Natural killer cell (primary cell): ENCODE data around the gene PNPLA4. TPM values are rescaled to one million over a fixed set of nuclear protein-coding genes. Genes with fewer than 3 reads are reported as not detected.

ENCODE experiments used
- ATAC-seq, 3 donors: fragments of 150-1000 bp in 2 of 3; fragments of 200-7000 bp in 1 of 3; cut with Tn5 transposase; 1 replicate in 1 of 3; 2 replicates in 2 of 3; pipeline ENCODE4 v1.10.0; 2021; ENCODE audit warnings: mild to moderate bottlenecking in 2 of 3, moderate library complexity in 2 of 3
- DNase-seq, 2 donors: peaks; one replicate each; pipeline versions ENCODE4 v3.0.0 to v3.0.0-alpha.2; 2013 to 2021; ENCODE audit warnings: mixed read lengths in 1 of 2
- H3K27ac ChIP-seq: one replicate; pipeline ENCODE4 v1.5.1; 2013; ENCODE audit warnings: mild to moderate bottlenecking, low read length
- H3K27me3 ChIP-seq: one replicate; pipeline ENCODE4 v1.6.1; 2013; ENCODE audit warnings: low read length; ENCODE audit not compliant: control insufficient read depth, insufficient read depth
- H3K36me3 ChIP-seq: one replicate; pipeline ENCODE4 v1.6.1; 2013; ENCODE audit warnings: low read length; ENCODE audit not compliant: control insufficient read depth, insufficient read depth
- H3K4me1 ChIP-seq: one replicate; pipeline ENCODE4 v1.6.1; 2013; ENCODE audit warnings: low read length; ENCODE audit not compliant: control insufficient read depth, insufficient read depth
- H3K4me3 ChIP-seq: one replicate; pipeline ENCODE4 v1.5.1; 2013; ENCODE audit warnings: low read length
- H3K9me3 ChIP-seq: one replicate; pipeline ENCODE4 v1.6.1; 2013; ENCODE audit warnings: low read length; ENCODE audit not compliant: control insufficient read depth, insufficient read depth
- H3K27ac Mint-ChIP-seq, 2 donors: one replicate each; pipeline ENCODE4 v1.8.0; 2022; ENCODE audit warnings: mild to moderate bottlenecking in 2 of 2, mixed read lengths in 2 of 2, moderate library complexity in 1 of 2
- H3K27me3 Mint-ChIP-seq, 2 donors: one replicate each; pipeline ENCODE4 v1.8.0; 2022; ENCODE audit warnings: low read depth in 2 of 2, mixed read lengths in 2 of 2
- H3K36me3 Mint-ChIP-seq: one replicate; pipeline ENCODE4 v1.8.0; 2022; ENCODE audit warnings: mixed read lengths
- H3K4me1 Mint-ChIP-seq, 2 donors: one replicate each; pipeline ENCODE4 v1.8.0; 2022; ENCODE audit warnings: mixed read lengths in 2 of 2
- H3K4me3 Mint-ChIP-seq: one replicate; pipeline ENCODE4 v1.8.0; 2022; ENCODE audit warnings: mild to moderate bottlenecking, moderate library complexity, mixed read lengths
- H3K9me3 Mint-ChIP-seq, 2 donors: one replicate each; pipeline ENCODE4 v1.8.0; 2022; ENCODE audit warnings: mixed read lengths in 2 of 2
- CTCF ChIP-seq: fragments of 200-600 bp; IDR thresholded peaks from one replicate; pipeline ENCODE4 v1.8.0; 2022; ENCODE audit warnings: antibody characterized with exemption
- WGBS: methylation state at CpG from one replicate; pipeline ENCODE4 v1.1.7; 2013; ENCODE audit warnings: missing lambda C conversion rate; ENCODE audit not compliant: insufficient coverage; 5-methylcytosine and 5-hydroxymethylcytosine counted together
- intact Hi-C: fragments of 100-400 bp; cut with micrococcal nuclease; formaldehyde crosslinking; loops from one replicate; pipeline ENCODE4 v1.14.2; 2022
- total RNA-seq, 4 donors: library from RNA; stranded (reverse); fragments of 120-200 nt in 1 of 4; gene quantifications; one replicate each; pipeline versions ENCODE4 v1.2.3 to v1.2.4, GENCODE V29; 2013 to 2022

Gene PNPLA4
- total RNA-seq, 3 donors from 2014 or later (not counting 1 experiment from before 2014, with no cell fraction given), result 1.2 to 3.5 (median 2.8) TPM

- H3K4me1 ChIP-seq, result no peaks in the 10 kb centered on the region
- H3K4me1 Mint-ChIP-seq, result no peaks in the 10 kb centered on the region
- H3K36me3 ChIP-seq, result no peaks in the 10 kb centered on the region
- peaks cover 10% of the 10 kb centered on the region for H3K36me3 Mint-ChIP-seq
- H3K27ac Mint-ChIP-seq, result no peak overlapping the region
- intact Hi-C loops, result no loop called here
- no peaks in the 10 kb centered on the region for H3K27me3 ChIP-seq
- ATAC-seq (no peak), DNase-seq (no peak)
- H3K4me3 ChIP-seq, result no peak overlapping the region
- no peak overlapping the region for H3K4me3 Mint-ChIP-seq
- no peak for TF ChIP-seq CTCF
- peaks cover 0 to 3% of the 10 kb centered on the region in 2 donors for H3K9me3 Mint-ChIP-seq
- H3K27me3 Mint-ChIP-seq, result peaks cover 3 to 25% of the 10 kb centered on the region in 2 donors
- no peaks in the 10 kb centered on the region for H3K9me3 ChIP-seq
- no peak overlapping the region for H3K27ac ChIP-seq
- 91% methylated on average over 5 of the region's 5 CpGs for whole genome bisulfite sequencing
These were observed 38.2 kb upstream of the PNPLA4 start for GRCh38 chrX:7965436-7965835.

GRCh38 chrX:7960246-7960645 lies 33.0 kb upstream of the PNPLA4 start:
- H3K27me3 Mint-ChIP-seq, result peaks cover 6 to 8% of the 10 kb centered on the region in 2 donors
- Histone ChIP-seq H3K4me1 (no peaks in the 10 kb centered on the region), H3K27me3 (no peaks in the 10 kb centered on the region), H3K36me3 (no peaks in the 10 kb centered on the region), H3K27ac (no peak overlapping the region), H3K9me3 (no peaks in the 10 kb centered on the region), H3K4me3 (no peak overlapping the region)
- intact Hi-C loops, result no loop called here
- TF ChIP-seq CTCF, result no peak
- 100% methylated on average over 1 of the region's 1 CpG for WGBS
- H3K9me3 Mint-ChIP-seq, result peaks cover 3 to 11% of the 10 kb centered on the region in 2 donors
- ATAC-seq (no peak), DNase-seq (no peak)
- H3K27ac Mint-ChIP-seq, result no peak overlapping the region
- no peak overlapping the region for H3K4me3 Mint-ChIP-seq
- H3K4me1 Mint-ChIP-seq, result no peaks in the 10 kb centered on the region
- no peaks in the 10 kb centered on the region for H3K36me3 Mint-ChIP-seq

- Mint-ChIP-seq H3K27me3 (peaks cover 0 to 3% of the 10 kb centered on the region in 2 donors), H3K4me1 (peaks cover 0 to 10% of the 10 kb centered on the region in 2 donors), H3K4me3 (no peak overlapping the region), H3K36me3 (no peaks in the 10 kb centered on the region), H3K9me3 (peaks cover 3 to 6% of the 10 kb centered on the region in 2 donors), H3K27ac (no peak overlapping the region)
- Histone ChIP-seq H3K36me3 (no peaks in the 10 kb centered on the region), H3K27me3 (no peaks in the 10 kb centered on the region), H3K4me1 (no peaks in the 10 kb centered on the region), H3K4me3 (no peak overlapping the region), H3K27ac (no peak overlapping the region), H3K9me3 (no peaks in the 10 kb centered on the region)
- 88% methylated on average over 2 of the region's 5 CpGs for WGBS
- no peak for TF ChIP-seq CTCF
- intact Hi-C loops, result no loop called here
- DNase-seq (no peak), ATAC-seq (no peak)
These were observed 26.2 kb upstream of the PNPLA4 start for GRCh38 chrX:7953446-7953845.

GRCh38 chrX:7950865-7951264 lies 23.7 kb upstream of the PNPLA4 start:
- no peaks in the 10 kb centered on the region for H3K4me1 ChIP-seq
- no peak overlapping the region for H3K27ac ChIP-seq
- H3K4me3 Mint-ChIP-seq, result no peak overlapping the region
- intact Hi-C loops, result no loop called here
- ATAC-seq (no peak), DNase-seq (no peak)
- TF ChIP-seq CTCF, result no peak
- no peaks in the 10 kb centered on the region for H3K9me3 ChIP-seq
- no peak overlapping the region for H3K27ac Mint-ChIP-seq
- no peaks in the 10 kb centered on the region for H3K36me3 ChIP-seq
- peaks cover 0 to 17% of the 10 kb centered on the region in 2 donors for H3K27me3 Mint-ChIP-seq
- peaks cover 0 to 10% of the 10 kb centered on the region in 2 donors for H3K4me1 Mint-ChIP-seq
- no peaks in the 10 kb centered on the region for H3K27me3 ChIP-seq
- H3K4me3 ChIP-seq, result no peak overlapping the region
- H3K36me3 Mint-ChIP-seq, result no peaks in the 10 kb centered on the region
- whole genome bisulfite sequencing, result 60% methylated on average over 1 of the region's 2 CpGs
- H3K9me3 Mint-ChIP-seq, result no peaks in the 10 kb centered on the region
